Esophagus muscularis mucosa (tissue), 4 donors: ENCODE measurements around the gene PTPN4. TPM values are rescaled to one million over a fixed set of nuclear protein-coding genes. Genes with fewer than 3 reads are reported as not detected.

Experiments
- DNase-seq: peaks from one replicate; pipeline ENCODE4 v3.0.0-alpha.2; 2017; ENCODE audit errors: extremely low spot score
- H3K27ac ChIP-seq, 4 donors: fragments of 200-600 bp; sonication (generic); replicated peaks in 1 of 4; 1 replicate in 3 of 4; 2 replicates in 1 of 4; pipeline ENCODE4 v1.5.1; 2016 to 2019; ENCODE audit warnings: mild to moderate bottlenecking in 1 of 4
- H3K27me3 ChIP-seq, 4 donors: fragments of 200-600 bp; sonication (generic); one replicate each; pipeline versions ENCODE4 v1.5.1 to v1.6.0; 2016 to 2019
- H3K36me3 ChIP-seq, 4 donors: fragments of 200-600 bp; sonication (generic); one replicate each; pipeline ENCODE4 v1.5.1; 2016 to 2019
- H3K4me1 ChIP-seq, 4 donors: fragments of 200-600 bp; sonication (generic); one replicate each; pipeline ENCODE4 v1.5.1; 2016 to 2019
- H3K4me3 ChIP-seq, 4 donors: fragments of 200-600 bp; sonication (generic); 1 replicate in 2 of 4; 2 replicates in 2 of 4; pipeline ENCODE4 v1.5.1; 2016 to 2019; ENCODE audit warnings: mild to moderate bottlenecking in 4 of 4, moderate library complexity in 1 of 4
- H3K9me3 ChIP-seq, 4 donors: fragments of 200-600 bp; sonication (generic); 1 replicate in 3 of 4; 2 replicates in 1 of 4; pipeline ENCODE4 v1.5.1; 2016 to 2019
- CTCF ChIP-seq, 3 experiments: fragments of 200-600 bp in 2 of 3; fragments of 450-650 bp in 1 of 3; sonication (generic) in 2 of 3; IDR thresholded peaks; one replicate each; pipeline ENCODE4 v1.5.1; 2017 to 2019; ENCODE audit warnings: antibody characterized with exemption in 3 of 3, mild to moderate bottlenecking in 2 of 3, moderate library complexity in 1 of 3
- EP300 ChIP-seq: sonication (generic); formaldehyde crosslinking; IDR thresholded peaks from one replicate; pipeline ENCODE4 v1.6.1; 2017; ENCODE audit warnings: antibody characterized with exemption
- POLR2A ChIP-seq: fragments of 450-650 bp; IDR thresholded peaks from one replicate; pipeline ENCODE4 v1.6.1; 2017; ENCODE audit warnings: antibody characterized with exemption, moderate library complexity, mild to moderate bottlenecking, low read depth
- POLR2AphosphoS5 ChIP-seq, 2 donors: sonication (generic); formaldehyde crosslinking; IDR thresholded peaks; one replicate each; pipeline ENCODE4 v1.6.1; 2017; ENCODE audit warnings: antibody characterized with exemption in 2 of 2
- WGBS: methylation state at CpG from one replicate; pipeline ENCODE4 v1.1.5; 2018; 5-methylcytosine and 5-hydroxymethylcytosine counted together
- intact Hi-C: fragments of 100-400 bp; cut with DNase I; formaldehyde crosslinking; loops from one replicate; pipeline ENCODE4 v1.15.1; 2023
- total RNA-seq, 4 donors: library from RNA; depleted of rRNA; stranded (reverse); fragments of >200 nt; gene quantifications; one replicate each; pipeline versions ENCODE4 v1.1.0 to v1.2.1, GENCODE V29; 2016

Gene PTPN4
- total RNA-seq, 4 donors from 2014 or later, result 21.3 to 39.9 (median 24.7) TPM

GRCh38 chr2:119929537-119929936 lies 169.8 kb downstream of the PTPN4 start:
- no peak for DNase-seq
- Histone ChIP-seq H3K27ac (no peak overlapping the region), H3K27me3 (no peaks in the 10 kb centered on the region), H3K4me3 (no peak overlapping the region), H3K4me1 (no peaks in the 10 kb centered on the region), H3K36me3 (peaks cover 0 to 19% (median 8%) of the 10 kb centered on the region in 4 donors), H3K9me3 (no peaks in the 10 kb centered on the region)
- 91% methylated on average over 2 of the region's 2 CpGs for WGBS
- TF ChIP-seq POLR2A, result no peak
- intact Hi-C loops, result no loop called here

GRCh38 chr2:119932809-119933208 lies 173.1 kb downstream of the PTPN4 start:
- TF ChIP-seq POLR2AphosphoS5 (IDR thresholded peaks at IDR 0.05) (no peak), EP300 (no peak), POLR2A (no peak), CTCF (IDR thresholded peaks at IDR 0.05) (no peak)
- H3K4me3 ChIP-seq, result no peak overlapping the region

GRCh38 chr2:119934319-119934718 lies 174.6 kb downstream of the PTPN4 start:
- TF ChIP-seq POLR2A, result no peak
- TF ChIP-seq POLR2AphosphoS5 (IDR thresholded peaks at IDR 0.05), result no peak
- DNase-seq, result no peak
- H3K9me3 ChIP-seq, result no peaks in the 10 kb centered on the region
- H3K4me1 ChIP-seq, result no peaks in the 10 kb centered on the region
- no peaks in the 10 kb centered on the region for H3K27me3 ChIP-seq
- no peak overlapping the region for H3K4me3 ChIP-seq
- no peak overlapping the region for H3K27ac ChIP-seq
- peaks cover 0 to 47% (median 21%) of the 10 kb centered on the region in 4 donors for H3K36me3 ChIP-seq
- intact Hi-C loops, result no loop called here

More at GRCh38 chr2:119932809-119933208, 173.1 kb downstream of the PTPN4 start:
- 100% methylated on average over 2 of the region's 2 CpGs for WGBS
- H3K9me3 ChIP-seq, result no peaks in the 10 kb centered on the region
- H3K4me1 ChIP-seq, result no peaks in the 10 kb centered on the region
- no peak for DNase-seq
- intact Hi-C loops, result no loop called here
- H3K27me3 ChIP-seq, result no peaks in the 10 kb centered on the region
- no peak overlapping the region for H3K27ac ChIP-seq
- H3K36me3 ChIP-seq, result peaks cover 0 to 41% (median 21%) of the 10 kb centered on the region in 4 donors

- Histone ChIP-seq H3K36me3 (peaks cover 0 to 43% (median 18%) of the 10 kb centered on the region in 4 donors), H3K27ac (no peak overlapping the region), H3K4me3 (no peak overlapping the region), H3K27me3 (no peaks in the 10 kb centered on the region), H3K4me1 (peaks cover 0 to 8% (median 5%) of the 10 kb centered on the region in 4 donors), H3K9me3 (no peaks in the 10 kb centered on the region)
- TF ChIP-seq CTCF (IDR thresholded peaks at IDR 0.05) (no peak), POLR2AphosphoS5 (IDR thresholded peaks at IDR 0.05) (no peak), POLR2A (no peak), EP300 (no peak)
- intact Hi-C loops, result no loop called here
- 91% methylated on average over 2 of the region's 2 CpGs for WGBS
- no peak for DNase-seq
Measured at GRCh38 chr2:119937680-119938079, 178.0 kb downstream of the PTPN4 start.

- TF ChIP-seq POLR2AphosphoS5 (IDR thresholded peaks at IDR 0.05), result no peak
- TF ChIP-seq EP300, result no peak
- TF ChIP-seq POLR2A, result no peak
- no peak for TF ChIP-seq CTCF (IDR thresholded peaks at IDR 0.05)
- DNase-seq, result no peak
- peaks cover 0 to 28% (median 9%) of the 10 kb centered on the region in 4 donors for H3K36me3 ChIP-seq
- H3K4me1 ChIP-seq, result peaks cover 0 to 8% (median 5%) of the 10 kb centered on the region in 4 donors
- WGBS, result 53% methylated on average over 3 of the region's 3 CpGs
- no peak overlapping the region for H3K27ac ChIP-seq
- H3K9me3 ChIP-seq, result no peaks in the 10 kb centered on the region
- no peaks in the 10 kb centered on the region for H3K27me3 ChIP-seq
- intact Hi-C loops, result no loop called here
- no peak overlapping the region for H3K4me3 ChIP-seq
Measured at GRCh38 chr2:119939915-119940314, 180.2 kb downstream of the PTPN4 start.

- no peak for TF ChIP-seq POLR2AphosphoS5 (IDR thresholded peaks at IDR 0.05)
- TF ChIP-seq CTCF (IDR thresholded peaks at IDR 0.05), result no peak
- no peak for TF ChIP-seq POLR2A
- no peak for TF ChIP-seq EP300
- no peak overlapping the region for H3K27ac ChIP-seq
- H3K9me3 ChIP-seq, result no peaks in the 10 kb centered on the region
- DNase-seq, result no peak
- H3K4me1 ChIP-seq, result peaks cover 0 to 8% (median 5%) of the 10 kb centered on the region in 4 donors
- intact Hi-C loops, result no loop called here
- no peaks in the 10 kb centered on the region for H3K27me3 ChIP-seq
- H3K36me3 ChIP-seq, result peaks cover 0 to 30% (median 6%) of the 10 kb centered on the region in 4 donors
- H3K4me3 ChIP-seq, result no peak overlapping the region
Measured at GRCh38 chr2:119940856-119941255, 181.1 kb downstream of the PTPN4 start.
